Measurements from ENCODE around the gene ALOX12B.
A peak's percentile ranks its signal among the peaks of the same experiment; 100 is the strongest.
"Not testable (repeated sequence)": the region's sequence is repeated elsewhere in the genome, so short reads cannot be mapped to it uniquely, and the experiment has no call there.

ALOX12B gene

DNA sequence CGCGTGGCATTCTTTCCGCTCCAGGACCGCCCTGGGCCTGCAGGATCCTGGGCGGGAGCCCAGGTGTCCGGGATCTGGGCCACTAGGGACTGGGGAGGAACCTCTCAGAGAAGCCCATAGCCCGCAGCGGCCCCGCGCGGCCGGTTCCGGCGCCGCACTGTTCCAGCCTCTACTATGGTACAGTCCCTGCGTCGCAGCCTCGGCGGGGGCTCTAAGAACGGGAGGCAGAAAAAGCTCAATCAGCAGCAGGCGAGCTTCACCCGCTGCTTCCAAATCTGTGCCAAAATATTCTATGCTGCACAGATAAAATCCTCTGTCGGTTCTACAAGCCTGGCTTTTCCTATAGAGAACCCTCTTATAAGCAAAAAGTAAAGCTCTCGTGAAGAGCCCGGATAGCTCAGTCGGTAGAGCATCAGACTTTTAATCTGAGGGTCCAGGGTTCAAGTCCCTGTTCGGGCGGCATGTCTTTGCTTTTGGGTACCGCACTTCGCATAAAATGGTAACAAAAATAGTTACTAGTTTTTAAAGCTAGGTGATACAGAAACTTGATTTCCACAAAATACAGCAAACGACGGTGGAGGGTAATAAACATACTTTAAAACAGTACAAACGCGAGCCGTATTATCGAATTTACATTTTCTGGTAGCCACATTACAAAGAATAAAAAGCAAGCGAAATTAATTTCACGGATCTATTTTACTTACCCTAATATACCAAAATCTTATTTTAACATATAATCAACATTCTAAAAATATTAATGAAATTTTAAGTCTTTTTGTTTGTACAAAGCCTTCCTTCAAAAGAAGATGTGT, 31.5 kb upstream of the ALOX12B start:
- DNase-seq = peak; percentile 92

DNA sequence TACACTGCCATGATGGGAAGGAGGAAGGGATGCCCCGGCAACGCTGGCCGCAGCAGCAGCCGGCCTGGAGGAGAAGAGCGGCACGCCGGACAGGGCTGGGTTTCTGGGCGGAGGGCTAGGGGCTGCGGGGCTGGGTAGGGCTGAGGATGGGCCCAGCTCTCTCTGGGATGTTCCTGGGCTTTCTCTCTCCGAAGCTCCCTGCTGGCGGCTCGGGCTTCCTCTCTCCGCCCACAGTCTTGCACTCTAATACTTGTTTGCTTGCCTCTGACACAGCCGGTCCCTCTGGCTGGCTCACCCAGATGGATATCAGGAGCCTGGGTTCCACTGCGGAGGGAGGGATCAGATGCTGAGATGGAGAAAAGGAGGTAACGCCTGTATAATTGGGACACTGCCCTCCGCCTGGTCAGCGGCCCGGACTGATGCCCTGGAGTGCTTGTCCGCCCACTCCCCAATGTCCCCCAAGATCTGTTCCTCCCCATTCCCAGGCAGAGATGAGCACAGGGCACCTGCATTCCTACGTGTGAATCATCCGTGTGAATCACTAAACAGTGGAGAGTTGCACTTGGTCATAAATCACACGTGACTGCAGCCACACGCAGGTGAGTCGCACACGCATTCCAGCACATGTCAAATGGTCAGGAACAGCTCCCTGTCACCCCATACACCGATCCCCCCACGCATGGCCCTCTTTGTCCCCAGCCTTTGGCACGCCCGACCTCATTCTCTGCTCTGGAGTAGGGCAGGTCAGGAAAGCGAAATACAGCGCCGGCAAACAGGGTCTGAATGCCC, 30.7 kb upstream of the ALOX12B start, which contains the start of gene ALOXE3:
Gene ALOXE3 (minus strand): TSS at position 535 of the 789 bp plus-strand sequence. CDS start 524 bp downstream, at position 11.
- no peak for DNase-seq

DNA sequence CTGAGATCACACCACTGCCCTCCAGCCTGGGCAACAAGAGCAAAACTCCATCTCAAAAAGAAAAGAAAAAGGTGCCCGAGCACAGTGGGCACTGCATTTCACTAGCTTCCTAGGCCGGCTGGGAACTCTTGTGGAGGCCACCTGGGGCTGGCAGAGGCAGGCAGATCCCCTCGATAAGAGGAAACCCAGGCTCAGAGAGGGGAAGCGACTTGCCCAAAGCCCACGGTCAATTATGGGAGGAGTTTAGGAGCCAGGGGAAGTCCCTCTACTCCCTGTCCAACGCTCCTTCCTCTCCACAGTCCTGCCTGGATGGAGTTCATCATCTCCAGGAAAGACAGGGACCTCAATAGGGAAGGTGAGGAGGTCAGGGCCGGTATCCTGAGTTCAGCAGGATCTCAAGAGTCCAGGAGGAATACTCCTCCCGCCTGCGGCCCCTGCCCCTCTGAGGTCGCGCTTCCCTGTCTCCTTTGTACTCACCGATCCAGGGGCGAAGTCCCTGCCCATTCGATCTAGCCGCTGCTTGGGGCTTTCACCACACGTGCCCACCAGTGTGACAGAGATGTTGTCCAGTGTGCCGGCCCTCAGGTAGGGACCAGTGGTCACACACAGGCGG, 30.0 kb upstream of the ALOX12B start:
- no peak for DNase-seq

- DNase-seq = no peak
Measured at GRCh38 chr17:8116776-8117175, 29.3 kb upstream of the ALOX12B start.

DNA sequence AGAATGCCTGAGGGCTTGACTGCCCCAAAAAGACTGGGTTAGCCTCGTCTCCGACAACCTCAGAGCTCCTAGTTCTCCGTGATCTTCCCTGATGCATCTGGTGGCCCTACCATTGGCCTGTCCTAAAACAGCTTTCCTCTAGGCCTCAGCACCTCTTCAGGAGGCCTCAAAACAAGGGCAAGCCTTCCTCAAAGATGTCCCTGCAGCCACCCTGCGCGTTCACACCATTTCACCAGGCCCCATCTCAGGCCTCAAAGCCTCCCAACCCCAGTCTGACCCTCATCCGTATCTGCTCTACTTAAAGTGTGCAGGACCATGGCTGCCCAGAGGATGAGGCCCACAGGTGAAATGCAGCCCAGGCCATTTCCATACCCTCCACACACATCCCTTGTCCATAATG, 23.4 kb upstream of the ALOX12B start:
- no peak for DNase-seq

GRCh38 chr17:8110456-8110804, 22.9 kb upstream of the ALOX12B start:
- no peak for DNase-seq

DNA sequence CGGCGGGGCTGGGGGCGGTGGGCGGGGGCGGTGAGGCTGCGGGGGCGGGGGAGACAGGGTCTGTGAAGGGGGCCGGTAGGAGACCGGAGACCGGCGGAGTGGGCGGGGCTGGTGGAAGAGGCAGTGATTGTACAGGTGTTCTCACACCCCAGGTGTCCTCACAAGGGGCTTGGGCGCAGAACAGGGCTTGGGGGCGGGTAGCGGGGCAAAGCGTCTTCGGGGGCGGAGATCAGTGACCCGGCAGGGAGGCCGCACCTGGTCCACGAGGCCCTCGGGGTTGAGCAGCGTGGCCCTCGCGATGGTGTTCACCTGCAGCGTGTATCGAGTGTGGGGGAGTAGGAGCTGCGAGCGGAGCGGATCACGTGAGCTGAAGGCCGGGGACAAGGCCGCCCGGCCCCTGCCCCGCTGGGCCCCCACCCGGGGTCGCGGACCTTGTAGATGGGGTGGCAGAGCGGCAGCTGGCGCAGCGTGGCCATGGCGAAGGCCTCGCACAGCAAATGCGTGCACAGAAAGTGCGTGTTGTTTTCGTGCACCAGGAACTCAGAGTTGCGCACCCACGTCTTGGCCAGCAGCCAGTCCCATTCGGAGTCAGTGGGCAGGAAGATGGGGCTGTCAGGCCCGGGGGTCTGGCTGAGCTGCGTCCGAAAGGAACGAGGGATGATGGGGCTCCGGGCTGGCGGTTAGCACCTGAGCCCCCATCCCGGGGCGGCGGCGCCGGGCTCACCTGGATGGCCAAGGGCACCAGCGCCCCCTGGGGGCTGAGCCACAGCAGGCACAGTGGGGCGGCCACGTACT, 22.3 kb upstream of the ALOX12B start:
- peak; percentile 79 for DNase-seq

- no peak for DNase-seq
Measured at GRCh38 chr17:8108972-8109660, 21.6 kb upstream of the ALOX12B start.

DNA sequence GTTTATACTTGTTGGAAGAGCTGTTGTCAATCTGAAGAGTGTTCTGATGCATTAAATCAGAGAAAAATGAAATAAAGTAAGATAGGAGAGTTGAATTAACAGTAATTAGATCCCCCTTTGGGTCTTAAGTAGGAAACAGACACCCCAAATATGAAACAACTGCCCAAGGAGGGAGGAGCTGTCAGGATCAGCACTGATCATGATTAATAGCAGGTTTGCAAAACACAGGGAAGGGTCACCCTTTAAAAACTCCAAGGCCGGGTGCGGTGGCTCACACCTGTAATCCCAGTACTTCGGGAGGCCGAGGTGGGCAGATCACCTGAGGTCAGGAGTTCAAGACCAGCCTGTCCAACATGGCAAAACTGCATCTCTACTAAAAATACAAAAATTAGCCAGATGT, 19.5 kb upstream of the ALOX12B start:
- not testable (repeated sequence) for DNase-seq

- DNase-seq = no peak
Measured at GRCh38 chr17:8105957-8106398, 18.5 kb upstream of the ALOX12B start.

GRCh38 chr17:8104911-8105310, 17.4 kb upstream of the ALOX12B start:
- no peak for DNase-seq

DNA sequence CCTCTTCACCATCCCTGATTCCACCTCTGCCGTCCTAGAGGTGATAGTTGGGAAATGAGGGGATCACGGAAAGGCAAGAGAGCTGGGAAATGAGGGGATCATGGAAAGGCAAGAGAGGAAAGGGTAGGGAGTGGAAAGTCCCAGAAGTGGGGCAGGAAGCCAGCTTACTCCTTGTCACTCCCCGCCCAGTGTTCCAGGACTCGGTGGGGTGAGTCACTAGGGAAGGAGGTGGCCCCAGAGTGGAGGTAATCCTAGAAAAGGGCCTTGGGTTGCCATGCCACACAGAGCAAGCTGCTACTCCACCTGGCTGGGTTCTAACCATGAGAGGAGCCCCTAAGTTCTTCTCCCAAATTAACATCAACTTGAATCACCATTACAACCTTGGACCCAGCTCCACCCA, 16.0 kb upstream of the ALOX12B start:
- no peak for DNase-seq

DNA sequence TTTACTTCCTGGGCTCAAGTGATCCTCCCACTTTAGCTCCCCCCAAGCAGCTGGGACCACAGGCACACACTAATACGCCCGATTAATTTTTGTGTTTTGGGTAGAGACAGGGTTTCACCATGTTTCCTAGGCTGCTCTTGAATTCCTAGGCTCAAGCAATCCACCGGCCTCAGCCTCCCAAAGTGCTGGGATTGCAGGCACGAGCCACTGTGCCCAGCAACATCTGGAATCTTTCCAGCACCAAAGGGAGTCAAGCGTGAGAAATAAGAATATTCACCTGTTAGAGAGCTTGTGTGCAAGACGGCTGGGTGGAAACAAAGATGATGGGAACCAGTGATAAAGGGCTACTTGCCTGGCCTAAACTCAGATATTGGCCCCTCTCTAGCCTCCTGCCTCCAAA, 14.2 kb upstream of the ALOX12B start:
- DNase-seq = no peak

GRCh38 chr17:8100763-8101162, 13.2 kb upstream of the ALOX12B start:
- DNase-seq = no peak

DNA sequence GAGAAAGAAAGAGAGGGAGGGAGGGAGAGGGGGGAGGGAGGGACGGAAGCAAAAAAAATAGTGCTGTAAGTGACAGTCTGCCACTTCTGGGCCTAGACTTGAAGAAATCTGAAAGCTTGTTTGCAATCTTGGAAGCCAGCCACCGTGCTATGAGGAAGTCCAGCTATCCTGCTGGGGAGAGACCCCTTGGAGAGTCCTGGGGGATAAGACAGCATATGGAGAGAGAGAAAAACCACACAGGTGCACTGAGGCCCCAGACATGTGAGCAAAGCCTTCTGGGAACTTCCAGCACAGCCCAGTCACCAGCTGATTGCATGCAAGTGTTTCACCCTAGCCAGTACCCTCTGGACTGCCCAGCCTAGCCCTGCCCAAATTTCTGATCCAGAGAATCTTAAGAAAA, 12.6 kb upstream of the ALOX12B start:
- DNase-seq = no peak

DNA sequence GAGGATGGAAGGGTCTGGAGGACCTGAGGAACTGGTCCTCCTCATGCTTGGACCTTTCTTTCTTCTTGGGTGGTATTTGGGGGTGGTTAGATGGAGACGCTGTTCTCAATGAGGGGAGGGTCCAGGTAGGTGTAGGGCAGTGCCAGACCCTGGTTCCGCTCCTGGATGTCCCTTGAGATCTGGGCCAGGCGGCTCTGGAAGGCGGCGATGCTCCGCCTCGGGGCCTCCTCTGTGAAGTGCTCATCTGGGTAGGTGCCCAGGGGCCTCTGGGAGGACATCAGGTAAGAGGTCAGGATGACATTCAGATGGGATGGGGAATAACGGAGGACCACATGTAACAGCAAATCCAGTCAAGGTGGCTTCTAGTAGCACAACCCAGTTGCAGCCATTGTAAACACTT, 9.0 kb upstream of the ALOX12B start:
- DNase-seq = no peak

- no peak for DNase-seq
Measured at GRCh38 chr17:8095361-8095760, 7.8 kb upstream of the ALOX12B start.

GRCh38 chr17:8091033-8091687, 3.6 kb upstream of the ALOX12B start:
- no peak for DNase-seq

DNA sequence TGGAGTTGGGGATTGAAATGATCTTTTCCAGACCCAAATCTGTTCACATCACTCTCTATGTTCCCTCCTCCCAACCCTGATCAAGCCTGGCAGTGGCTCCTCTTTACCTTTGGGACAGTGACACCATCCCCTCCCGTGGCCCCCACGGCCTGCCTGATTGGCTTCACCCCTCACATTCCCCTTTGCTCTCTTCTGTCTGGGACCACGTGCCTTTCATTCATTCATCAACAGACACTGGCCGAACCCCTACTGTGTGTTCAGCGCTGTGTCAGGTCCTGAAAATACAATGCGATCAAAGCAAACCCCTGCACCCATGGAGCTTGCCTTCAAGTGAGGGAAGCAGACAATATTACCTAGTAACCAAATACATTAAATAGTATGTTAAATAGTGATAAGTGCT, 2.2 kb upstream of the ALOX12B start:
- no peak for DNase-seq

DNA sequence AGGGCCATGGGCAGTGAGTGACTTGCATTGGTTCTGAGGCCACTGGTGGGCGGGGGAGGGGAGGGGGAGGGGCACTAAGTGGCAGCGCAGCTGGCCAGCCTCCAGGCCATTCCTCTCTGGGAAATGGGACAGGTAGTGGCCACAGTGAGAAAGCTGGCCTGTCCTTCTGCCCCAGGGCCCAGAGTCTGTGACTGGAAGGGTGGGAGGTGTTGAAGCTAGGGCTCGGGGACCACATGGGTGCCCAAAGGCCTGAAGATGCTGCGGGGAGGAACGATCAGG, 375 bp upstream of the ALOX12B start:
- DNase-seq = no peak

DNA sequence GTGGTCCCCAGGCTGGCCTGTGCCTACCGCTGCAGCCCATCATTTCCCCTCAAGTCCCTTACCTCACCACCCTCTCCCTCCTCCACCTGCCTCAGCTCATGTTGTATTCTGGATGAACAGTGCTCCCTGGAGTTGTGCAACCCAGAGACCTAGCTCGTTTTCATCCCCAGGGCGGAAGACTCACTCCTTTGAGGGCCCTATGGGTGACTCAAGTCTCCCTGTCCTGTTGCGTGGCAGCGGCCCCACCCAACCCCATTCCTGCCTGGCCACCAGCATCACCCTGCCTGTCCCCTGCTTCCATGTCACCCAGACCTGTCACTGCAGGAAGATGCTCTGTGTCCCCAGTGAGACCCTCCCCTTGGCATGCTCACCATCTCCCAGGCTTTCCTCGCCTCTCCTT, 3.3 kb downstream of the ALOX12B start:
- no peak for DNase-seq

DNA sequence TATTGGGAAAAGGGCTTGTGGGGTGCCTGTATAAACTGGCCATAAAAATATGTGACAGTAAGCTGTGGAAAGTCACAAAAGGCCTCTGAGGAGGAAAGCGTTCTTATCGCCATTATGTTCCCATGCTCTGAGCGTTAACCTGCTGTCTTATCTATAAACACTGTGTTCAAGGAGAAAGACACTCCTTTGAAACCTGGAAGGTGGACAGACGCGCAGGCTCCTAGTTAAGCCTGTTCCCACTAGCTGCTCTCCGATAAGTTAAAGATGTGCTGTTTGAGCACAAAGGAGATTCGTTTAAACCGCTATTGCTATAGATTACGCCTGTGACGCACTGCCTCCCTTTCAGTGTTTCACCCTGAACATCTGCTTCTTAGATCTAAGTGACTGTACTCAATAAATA, 5.2 kb downstream of the ALOX12B start:
- DNase-seq = no peak

All from activated CD4-positive, alpha-beta T cell treated with anti-CD3 and anti-CD28 coated beads, Interleukin-10, Interleukin-2, amounts not matched to agents 100 ng/mL and 50 ng/mL, durations not matched to agents 16 hours and 8 hours (primary cell).